Esophagus muscularis mucosa (tissue), 4 donors: Measurements from ENCODE around the gene BPIFB4. TPM values are rescaled to one million over a fixed set of nuclear protein-coding genes. Genes with fewer than 3 reads are reported as not detected.

ENCODE experiments used
- DNase-seq: peaks from one replicate; pipeline ENCODE4 v3.0.0-alpha.2; 2017; ENCODE audit errors: extremely low spot score
- H3K27ac ChIP-seq, 4 donors: fragments of 200-600 bp; sonication (generic); replicated peaks in 1 of 4; 1 replicate in 3 of 4; 2 replicates in 1 of 4; pipeline ENCODE4 v1.5.1; 2016 to 2019; ENCODE audit warnings: mild to moderate bottlenecking in 1 of 4
- H3K27me3 ChIP-seq, 4 donors: fragments of 200-600 bp; sonication (generic); one replicate each; pipeline versions ENCODE4 v1.5.1 to v1.6.0; 2016 to 2019
- H3K36me3 ChIP-seq, 4 donors: fragments of 200-600 bp; sonication (generic); one replicate each; pipeline ENCODE4 v1.5.1; 2016 to 2019
- H3K4me1 ChIP-seq, 4 donors: fragments of 200-600 bp; sonication (generic); one replicate each; pipeline ENCODE4 v1.5.1; 2016 to 2019
- H3K4me3 ChIP-seq, 4 donors: fragments of 200-600 bp; sonication (generic); 1 replicate in 2 of 4; 2 replicates in 2 of 4; pipeline ENCODE4 v1.5.1; 2016 to 2019; ENCODE audit warnings: mild to moderate bottlenecking in 4 of 4, moderate library complexity in 1 of 4
- H3K9me3 ChIP-seq, 4 donors: fragments of 200-600 bp; sonication (generic); 1 replicate in 3 of 4; 2 replicates in 1 of 4; pipeline ENCODE4 v1.5.1; 2016 to 2019
- EP300 ChIP-seq: sonication (generic); formaldehyde crosslinking; IDR thresholded peaks from one replicate; pipeline ENCODE4 v1.6.1; 2017; ENCODE audit warnings: antibody characterized with exemption
- POLR2A ChIP-seq: fragments of 450-650 bp; IDR thresholded peaks from one replicate; pipeline ENCODE4 v1.6.1; 2017; ENCODE audit warnings: antibody characterized with exemption, moderate library complexity, mild to moderate bottlenecking, low read depth
- POLR2AphosphoS5 ChIP-seq, 2 donors: sonication (generic); formaldehyde crosslinking; IDR thresholded peaks; one replicate each; pipeline ENCODE4 v1.6.1; 2017; ENCODE audit warnings: antibody characterized with exemption in 2 of 2
- WGBS: methylation state at CpG from one replicate; pipeline ENCODE4 v1.1.5; 2018; 5-methylcytosine and 5-hydroxymethylcytosine counted together
- intact Hi-C: fragments of 100-400 bp; cut with DNase I; formaldehyde crosslinking; loops from one replicate; pipeline ENCODE4 v1.15.1; 2023
- total RNA-seq, 4 donors: library from RNA; depleted of rRNA; stranded (reverse); fragments of >200 nt; gene quantifications; one replicate each; pipeline versions ENCODE4 v1.1.0 to v1.2.1, GENCODE V29; 2016
- TF ChIP-seq, protein P1 (sequence below), 3 experiments: fragments of 200-600 bp in 2 of 3; fragments of 450-650 bp in 1 of 3; sonication (generic) in 2 of 3; IDR thresholded peaks; one replicate each; pipeline ENCODE4 v1.5.1; 2017 to 2019; ENCODE audit warnings: antibody characterized with exemption in 3 of 3, mild to moderate bottlenecking in 2 of 3, moderate library complexity in 1 of 3

Gene BPIFB4
- total RNA-seq, 4 donors from 2014 or later, result not detected

DNA sequence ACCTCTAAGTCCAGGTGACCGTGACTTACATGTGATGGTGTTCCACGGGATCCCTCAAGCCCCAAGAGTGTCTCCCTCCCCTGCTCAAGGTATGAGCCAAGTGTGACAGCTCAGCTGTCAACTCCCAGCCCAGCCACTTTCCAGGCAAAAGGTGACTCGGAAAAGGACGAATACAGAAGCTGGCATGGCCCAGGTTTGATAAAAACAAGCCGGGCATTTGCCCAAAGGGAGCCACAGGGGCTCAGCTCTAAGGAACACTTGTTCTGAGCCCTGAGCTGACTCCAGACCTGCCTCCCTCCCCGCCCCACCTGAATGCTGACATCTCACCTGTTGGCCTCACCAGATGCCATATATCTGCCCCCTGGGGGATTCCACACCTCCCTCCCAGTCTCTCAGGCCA is 45.6 kb downstream of the BPIFB4 start:
- Histone ChIP-seq H3K4me3 (no peak overlapping the region), H3K27ac (no peak overlapping the region), H3K4me1 (no peaks in the 10 kb centered on the region), H3K27me3 (peaks cover 0 to 35% (median 0%) of the 10 kb centered on the region in 4 donors), H3K36me3 (no peaks in the 10 kb centered on the region), H3K9me3 (peaks cover 0 to 4% (median 2%) of the 10 kb centered on the region in 4 donors)
- intact Hi-C loops, result no loop called here
- DNase-seq, result no peak
- TF ChIP-seq, protein P1, sequence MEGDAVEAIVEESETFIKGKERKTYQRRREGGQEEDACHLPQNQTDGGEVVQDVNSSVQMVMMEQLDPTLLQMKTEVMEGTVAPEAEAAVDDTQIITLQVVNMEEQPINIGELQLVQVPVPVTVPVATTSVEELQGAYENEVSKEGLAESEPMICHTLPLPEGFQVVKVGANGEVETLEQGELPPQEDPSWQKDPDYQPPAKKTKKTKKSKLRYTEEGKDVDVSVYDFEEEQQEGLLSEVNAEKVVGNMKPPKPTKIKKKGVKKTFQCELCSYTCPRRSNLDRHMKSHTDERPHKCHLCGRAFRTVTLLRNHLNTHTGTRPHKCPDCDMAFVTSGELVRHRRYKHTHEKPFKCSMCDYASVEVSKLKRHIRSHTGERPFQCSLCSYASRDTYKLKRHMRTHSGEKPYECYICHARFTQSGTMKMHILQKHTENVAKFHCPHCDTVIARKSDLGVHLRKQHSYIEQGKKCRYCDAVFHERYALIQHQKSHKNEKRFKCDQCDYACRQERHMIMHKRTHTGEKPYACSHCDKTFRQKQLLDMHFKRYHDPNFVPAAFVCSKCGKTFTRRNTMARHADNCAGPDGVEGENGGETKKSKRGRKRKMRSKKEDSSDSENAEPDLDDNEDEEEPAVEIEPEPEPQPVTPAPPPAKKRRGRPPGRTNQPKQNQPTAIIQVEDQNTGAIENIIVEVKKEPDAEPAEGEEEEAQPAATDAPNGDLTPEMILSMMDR (IDR thresholded peaks at IDR 0.05), result no peak
- TF ChIP-seq POLR2AphosphoS5 (IDR thresholded peaks at IDR 0.05) (no peak), EP300 (no peak), POLR2A (no peak)
- WGBS, result 82% methylated on average over 5 of the region's 6 CpGs

DNA sequence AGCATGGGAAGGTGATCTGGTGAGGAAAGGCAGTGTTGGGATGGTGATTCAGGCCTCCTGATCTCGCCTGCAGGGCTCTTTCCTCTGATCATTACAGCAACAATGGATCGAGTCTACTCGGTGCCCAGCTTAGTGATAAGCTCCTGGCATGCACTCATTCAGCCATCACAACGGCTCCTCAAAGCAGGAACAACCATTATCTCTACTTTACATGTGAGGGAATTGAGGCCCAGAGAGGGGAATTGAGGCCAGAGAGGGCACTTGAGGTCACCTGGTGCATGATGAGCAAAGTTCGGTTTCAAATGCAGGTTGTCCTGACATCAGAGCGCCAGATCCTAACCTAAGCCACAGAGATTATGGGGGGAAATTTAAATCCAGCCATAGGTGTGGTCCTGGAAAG is 46.5 kb downstream of the BPIFB4 start:
- TF ChIP-seq POLR2AphosphoS5 (IDR thresholded peaks at IDR 0.05), result no peak
- no peak for TF ChIP-seq EP300
- TF ChIP-seq, protein P1 (IDR thresholded peaks at IDR 0.05), result no peak
- TF ChIP-seq POLR2A, result no peak
- no peak for DNase-seq
- WGBS, result 67% methylated on average over 6 of the region's 6 CpGs
- H3K4me1 ChIP-seq, result no peaks in the 10 kb centered on the region
- no peaks in the 10 kb centered on the region for H3K36me3 ChIP-seq
- no peak overlapping the region for H3K27ac ChIP-seq
- no peak overlapping the region for H3K4me3 ChIP-seq
- intact Hi-C loops, result no loop called here
- no peaks in the 10 kb centered on the region for H3K9me3 ChIP-seq
- H3K27me3 ChIP-seq, result peaks cover 0 to 45% (median 0%) of the 10 kb centered on the region in 4 donors

DNA sequence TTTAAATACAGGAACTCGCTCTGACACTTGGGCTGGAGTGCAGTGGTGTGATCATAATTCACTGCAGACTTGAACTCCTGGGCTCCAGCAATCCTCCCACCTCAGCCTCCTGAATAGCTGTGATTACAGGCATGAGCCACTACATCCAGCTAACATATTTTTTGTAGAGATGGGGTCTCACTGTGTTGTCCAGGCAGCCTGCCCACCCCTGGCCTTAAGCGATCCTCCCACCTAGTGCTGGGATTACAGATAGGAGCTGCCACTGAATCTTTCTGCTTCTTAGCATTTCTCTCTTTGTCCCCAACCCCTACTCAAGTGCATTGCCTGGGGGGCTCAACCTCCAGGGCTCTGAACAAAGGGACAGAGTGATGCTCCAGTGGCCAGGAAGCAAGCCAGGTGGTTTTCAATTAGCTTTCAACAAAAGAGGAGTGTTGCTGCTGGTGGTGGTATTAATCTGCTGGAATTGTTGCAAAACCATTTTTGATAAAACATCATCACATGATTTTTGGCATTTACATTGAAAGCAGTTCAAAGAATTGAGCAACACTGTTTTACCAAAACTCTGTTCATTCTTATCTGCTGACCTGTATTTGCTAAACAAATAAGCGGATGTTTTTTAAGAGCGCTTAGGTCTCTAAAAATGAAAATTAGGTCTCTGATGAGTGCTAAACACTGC is 48.1 kb downstream of the BPIFB4 start:
- TF ChIP-seq POLR2A, result no peak
- TF ChIP-seq, protein P1 (IDR thresholded peaks at IDR 0.05), result no peak
- no peak for TF ChIP-seq EP300
- TF ChIP-seq POLR2AphosphoS5 (IDR thresholded peaks at IDR 0.05), result no peak
- no peak overlapping the region for H3K27ac ChIP-seq
- no peak overlapping the region for H3K4me3 ChIP-seq
- WGBS, result 89% methylated on average over 4 of the region's 4 CpGs
- H3K36me3 ChIP-seq, result no peaks in the 10 kb centered on the region
- H3K27me3 ChIP-seq, result peaks cover 0 to 57% (median 0%) of the 10 kb centered on the region in 4 donors
- no peaks in the 10 kb centered on the region for H3K4me1 ChIP-seq
- no peaks in the 10 kb centered on the region for H3K9me3 ChIP-seq
- intact Hi-C loops, result no loop called here
- DNase-seq, result no peak

DNA sequence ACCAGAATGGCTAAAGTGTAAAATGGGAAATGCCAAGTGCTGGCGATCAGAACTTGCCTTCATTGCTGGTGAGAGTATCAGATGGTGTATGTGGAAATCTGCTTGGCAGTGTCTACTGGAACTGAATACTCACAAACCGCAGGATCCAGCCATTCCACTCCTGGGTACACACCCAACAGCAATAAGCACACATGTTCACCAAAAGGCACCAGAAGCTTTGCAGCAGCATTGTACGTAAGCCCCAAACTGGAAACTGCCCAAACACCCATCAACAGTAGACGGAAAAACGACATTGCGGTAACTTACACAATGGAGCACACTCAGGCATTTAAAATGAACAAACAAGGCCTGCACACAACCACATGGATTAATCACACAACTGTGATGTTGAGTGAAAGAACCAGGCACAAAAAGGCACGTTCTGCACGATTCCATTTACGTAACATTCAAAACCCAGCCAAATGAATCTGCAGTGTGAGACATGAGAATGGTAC is 51.2 kb downstream of the BPIFB4 start:
- Histone ChIP-seq H3K36me3 (no peaks in the 10 kb centered on the region), H3K27ac (no peak overlapping the region), H3K9me3 (no peaks in the 10 kb centered on the region), H3K4me3 (no peak overlapping the region), H3K4me1 (no peaks in the 10 kb centered on the region), H3K27me3 (peaks cover 0 to 61% (median 6%) of the 10 kb centered on the region in 4 donors)
- DNase-seq, result no peak
- WGBS, result 79% methylated on average over 9 of the region's 9 CpGs
- intact Hi-C loops, result no loop called here
- TF ChIP-seq POLR2A (no peak), EP300 (no peak)
- TF ChIP-seq, protein P1 (IDR thresholded peaks at IDR 0.05), result no peak
